ENCODE results near the gene CNOT3.

Gene CNOT3

GRCh38 chr19:54121259-54121658 lies 16.3 kb upstream of the CNOT3 start:
- no peak for DNase-seq (ENCODE audit: low read depth in 2 of 2)

- no peak for DNase-seq (ENCODE audit: low read depth in 2 of 2)
These were observed 13.9 kb upstream of the CNOT3 start for GRCh38 chr19:54123682-54124081.

DNA sequence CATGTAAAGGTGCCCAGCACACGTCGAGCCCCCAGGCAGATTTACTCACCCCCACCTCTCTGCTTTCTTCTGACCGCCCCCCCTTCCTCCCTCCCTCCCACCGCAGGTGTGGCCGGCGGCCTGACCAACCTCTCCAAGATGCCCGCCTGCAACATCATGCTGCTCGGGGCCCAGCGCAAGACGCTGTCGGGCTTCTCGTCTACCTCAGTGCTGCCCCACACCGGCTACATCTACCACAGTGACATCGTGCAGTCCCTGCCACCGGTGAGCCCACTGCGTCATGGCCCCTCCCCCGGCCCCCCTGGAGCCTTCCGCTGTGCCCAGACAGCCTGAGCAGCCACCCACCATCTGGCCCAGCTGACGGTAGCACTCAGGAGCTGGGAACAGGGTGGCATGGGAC lies 13.2 kb upstream of the CNOT3 start:
- no peak for DNase-seq (ENCODE audit: low read depth in 2 of 2)

GRCh38 chr19:54125713-54126112 lies 11.8 kb upstream of the CNOT3 start:
- no peak for DNase-seq (ENCODE audit: low read depth in 2 of 2)

- no peak for DNase-seq (ENCODE audit: low read depth in 2 of 2)
These were observed 9.7 kb upstream of the CNOT3 start for GRCh38 chr19:54127688-54128440.

DNA sequence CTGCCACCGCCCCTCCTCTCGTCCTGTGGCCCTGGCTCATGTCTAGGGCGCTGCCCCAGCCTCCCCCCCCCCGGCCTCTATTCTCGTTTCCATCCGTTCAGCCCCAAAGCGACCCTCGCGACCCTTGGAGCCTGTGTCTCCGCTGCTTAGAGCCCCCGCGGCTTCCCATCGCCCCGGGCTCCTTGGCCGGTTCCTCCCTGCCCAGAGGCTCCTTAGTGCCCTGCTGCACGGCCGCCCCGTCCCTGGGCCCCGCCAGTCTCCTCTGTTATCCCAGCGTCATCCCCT lies 9.2 kb upstream of the CNOT3 start:
- no peak for DNase-seq (ENCODE audit: low read depth in 2 of 2)

DNA sequence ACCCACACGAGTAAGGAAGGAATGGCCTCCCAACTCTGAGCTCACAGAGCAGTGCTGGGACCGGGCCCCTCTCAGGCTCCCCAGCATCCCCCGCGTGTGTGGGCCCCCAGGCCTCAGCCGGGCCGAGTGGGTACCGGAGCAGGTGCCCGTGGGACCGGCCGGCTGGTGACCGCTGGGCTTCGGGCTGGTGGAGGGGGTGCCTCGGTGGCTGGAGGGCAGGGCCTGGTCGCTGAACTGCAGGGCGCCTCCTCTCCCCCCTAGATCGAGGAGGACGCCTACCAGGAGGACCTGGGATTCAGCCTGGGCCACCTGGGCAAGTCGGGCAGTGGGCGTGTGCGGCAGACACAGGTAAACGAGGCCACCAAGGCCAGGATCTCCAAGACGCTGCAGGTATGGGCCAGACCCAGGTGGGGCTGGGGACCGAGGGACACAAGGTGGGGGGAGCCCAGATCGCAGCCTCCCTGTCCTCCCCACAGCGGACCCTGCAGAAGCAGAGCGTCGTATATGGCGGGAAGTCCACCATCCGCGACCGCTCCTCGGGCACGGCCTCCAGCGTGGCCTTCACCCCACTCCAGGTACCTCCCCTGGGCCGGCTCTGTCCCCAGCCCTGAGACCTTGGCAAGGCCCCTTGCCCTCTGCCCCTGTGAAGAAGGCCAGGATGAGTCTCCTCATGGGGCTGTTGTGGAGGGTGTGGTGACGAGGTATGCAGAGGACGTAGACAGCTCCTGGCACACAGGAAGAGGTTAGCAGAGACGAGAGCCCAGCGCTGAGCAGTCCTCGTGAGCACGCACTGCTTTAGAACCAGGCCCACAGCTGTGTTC lies 8.6 kb upstream of the CNOT3 start:
- DNase-seq (ENCODE audit: low read depth in 2 of 2) = no peak

GRCh38 chr19:54129617-54129996 lies 8.0 kb upstream of the CNOT3 start:
- no peak for DNase-seq (ENCODE audit: low read depth in 2 of 2)

- DNase-seq (ENCODE audit: low read depth in 2 of 2) = no peak
These were observed 4.1 kb upstream of the CNOT3 start for GRCh38 chr19:54133312-54133956.

DNA sequence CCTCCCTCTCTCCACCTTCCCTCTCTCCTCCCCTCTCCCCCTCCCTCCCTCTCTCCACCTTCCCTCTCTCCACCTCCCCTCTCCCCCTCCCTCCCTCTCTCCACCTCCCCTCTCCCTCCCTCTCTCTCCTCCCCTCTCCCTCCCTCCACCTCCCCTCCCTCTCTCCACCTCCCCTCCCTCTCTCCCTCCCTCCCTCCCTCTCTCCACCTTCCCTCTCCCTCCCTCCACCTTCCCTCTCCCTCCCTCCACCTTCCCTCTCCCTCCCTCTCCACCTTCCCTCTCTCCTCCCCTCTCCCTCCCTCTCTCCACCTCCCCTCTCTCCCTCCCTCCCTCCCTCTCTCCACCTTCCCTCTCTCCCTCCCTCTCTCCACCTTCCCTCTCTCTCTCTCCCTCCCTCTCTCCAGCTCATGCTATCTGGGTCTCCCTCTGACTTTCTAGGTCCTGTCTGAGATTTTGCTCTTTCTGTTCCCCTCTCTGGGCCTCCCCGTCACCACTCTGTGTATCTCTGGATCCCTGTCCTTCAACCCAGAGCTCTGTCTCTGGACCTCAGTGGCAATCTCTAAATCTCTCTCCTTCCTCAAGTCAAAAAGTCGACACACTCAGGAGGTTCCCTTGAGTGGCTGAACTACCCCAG lies 3.5 kb upstream of the CNOT3 start:
- DNase-seq (ENCODE audit: low read depth in 2 of 2) = no peak

GRCh38 chr19:54136086-54136863 lies 1.3 kb upstream of the CNOT3 start:
- DNase-seq (ENCODE audit: low read depth in 2 of 2) = no peak

DNA sequence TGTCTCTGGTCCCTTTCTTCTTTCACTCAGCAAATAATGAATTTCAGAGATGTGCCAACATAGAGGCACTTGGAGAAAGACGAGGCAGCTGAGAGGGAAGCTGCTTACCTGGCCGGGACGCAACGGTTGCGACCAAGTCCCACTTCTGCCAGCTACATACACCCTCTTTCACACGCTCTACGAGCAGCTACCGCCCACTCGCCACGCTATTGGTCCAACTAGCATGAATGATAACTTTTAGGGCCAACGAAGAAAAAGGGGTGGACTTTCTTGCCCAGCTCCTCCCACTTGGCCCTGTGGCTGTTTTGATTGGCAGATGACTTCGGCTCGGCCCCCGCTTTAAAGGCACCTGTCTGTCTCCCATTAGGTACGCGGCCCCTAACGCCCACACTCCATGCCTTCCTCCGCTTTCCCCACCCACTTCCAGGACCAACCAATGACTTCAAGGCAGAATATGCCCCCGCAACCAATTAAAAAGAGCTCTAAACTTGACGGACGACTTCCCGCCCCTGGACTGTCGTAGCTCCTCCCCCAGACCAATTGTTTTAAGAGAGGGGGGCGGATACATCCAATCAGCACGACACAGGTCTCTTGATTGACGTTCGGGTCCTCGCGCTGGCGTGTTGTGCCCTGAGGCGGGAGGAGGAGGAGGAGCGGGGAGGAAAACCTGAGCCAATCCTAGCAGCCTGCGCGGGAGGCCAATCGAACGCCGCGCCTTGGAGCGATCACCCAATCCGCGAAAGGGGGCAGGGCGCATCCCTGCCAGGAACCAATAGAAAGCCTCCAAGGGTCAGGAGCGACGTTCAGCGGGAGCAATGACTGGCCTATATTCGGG lies 481 bp upstream of the CNOT3 start:
- peak; percentile 90 to 99 for DNase-seq (ENCODE audit: low read depth in 2 of 2)

DNA sequence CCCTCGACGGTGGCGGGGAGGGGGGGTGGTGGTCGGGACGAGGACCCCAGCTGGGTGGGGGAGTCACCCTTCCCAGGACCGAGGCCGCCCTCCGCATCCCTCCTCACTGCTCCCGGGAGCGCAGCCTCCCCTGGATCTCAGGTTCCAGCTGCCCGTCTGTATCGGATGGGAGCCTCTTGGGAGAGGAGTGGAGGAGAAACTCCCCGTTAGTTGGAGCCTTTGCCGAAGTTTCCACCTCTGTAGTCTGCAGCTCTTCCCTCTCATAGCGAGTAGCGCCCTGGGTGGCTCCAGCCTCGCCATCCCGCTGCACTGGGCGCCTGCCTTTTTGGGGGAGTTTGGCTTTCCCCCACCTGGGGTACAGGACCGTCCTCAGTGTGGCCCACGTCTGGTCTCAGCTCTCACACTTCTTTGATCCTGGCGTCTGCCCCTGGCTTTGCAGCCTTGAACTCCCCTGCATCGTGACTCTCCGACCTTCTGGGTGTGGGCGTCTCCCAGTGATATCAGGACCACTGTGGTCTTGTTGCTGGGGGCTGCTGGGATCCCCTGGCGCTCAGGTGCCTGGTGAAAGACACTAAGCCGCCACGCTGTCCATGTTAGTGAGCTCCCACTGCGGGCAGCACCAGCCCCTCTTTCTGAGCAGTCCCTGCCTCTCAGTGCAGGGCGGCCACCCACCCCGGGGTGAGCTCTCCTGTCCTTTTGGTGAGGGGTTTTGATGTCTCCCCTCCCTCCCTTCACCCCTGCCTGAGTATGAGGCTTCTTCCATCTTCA lies 1.1 kb downstream of the CNOT3 start:
- no peak for DNase-seq (ENCODE audit: low read depth in 2 of 2)

DNA sequence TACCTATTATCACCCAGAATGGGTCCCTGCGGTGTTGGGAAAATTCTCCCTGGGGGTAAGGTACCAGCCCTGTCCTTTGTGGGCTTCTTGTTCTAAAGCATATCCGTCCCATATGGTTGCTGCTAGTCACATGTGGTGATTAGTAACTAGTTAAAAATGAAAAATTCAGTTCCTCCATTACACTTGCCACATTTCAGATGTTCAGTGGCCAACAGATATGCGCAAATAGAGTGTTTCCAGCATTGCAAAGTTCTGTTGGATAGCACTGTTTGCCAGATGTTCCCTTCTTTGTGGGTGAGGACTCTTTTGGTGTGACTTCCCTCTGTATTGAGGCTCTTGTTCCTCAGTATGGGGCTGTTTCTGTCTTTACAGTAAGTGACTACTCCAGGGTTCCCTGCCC lies 3.8 kb downstream of the CNOT3 start:
- DNase-seq (ENCODE audit: low read depth in 2 of 2) = no peak

- no peak for DNase-seq (ENCODE audit: low read depth in 2 of 2)
These were observed 4.7 kb downstream of the CNOT3 start for GRCh38 chr19:54142166-54142780.

GRCh38 chr19:54145541-54146158 lies 8.1 kb downstream of the CNOT3 start:
- DNase-seq (ENCODE audit: low read depth in 2 of 2) = no peak

DNA sequence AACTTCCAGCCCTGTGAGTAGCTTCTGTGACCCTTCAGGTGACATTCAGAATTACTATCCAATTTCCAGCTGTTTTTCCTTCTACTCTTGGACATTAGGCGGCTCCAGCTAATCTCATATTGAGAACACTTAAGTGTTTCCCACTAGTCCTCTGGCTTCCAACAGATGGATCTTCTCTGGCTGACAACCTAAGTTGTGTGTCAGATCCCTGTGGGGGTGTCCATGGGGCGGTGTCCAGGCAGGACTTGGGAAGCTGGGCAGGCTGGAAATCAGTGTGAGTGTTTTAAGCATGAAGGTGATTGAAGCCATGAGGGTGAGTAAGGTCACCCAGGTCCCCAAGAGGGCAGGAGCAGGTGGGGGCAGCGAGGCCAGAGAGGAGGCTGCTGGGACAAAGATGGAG lies 10.1 kb downstream of the CNOT3 start:
- no peak for DNase-seq (ENCODE audit: low read depth in 2 of 2)

- DNase-seq (ENCODE audit: low read depth in 2 of 2) = no peak
These were observed 10.6 kb downstream of the CNOT3 start for GRCh38 chr19:54148158-54148557.

Measured in stimulated activated CD4-positive, alpha-beta T cell treated with anti-CD3 and anti-CD28 coated beads, Interleukin-1b, Interleukin-23, amount 100 ng/mL, for 1 hour (primary cell).